Activated CD8-positive, alpha-beta memory T cell treated with anti-CD3 and anti-CD28 coated beads for 48 hours (primary cell): ENCODE measurements around the gene DNAJC7.
"Not testable (repeated sequence)": the region's sequence is repeated elsewhere in the genome, so short reads cannot be mapped to it uniquely, and the experiment has no call there.

Source experiments
- DNase-seq, 3 experiments: peaks; one replicate each; pipeline ENCODE4 v3.0.0-alpha.2; 2020; ENCODE audit warnings: low read depth in 2 of 3, low spot score in 2 of 3

DNAJC7 gene

GRCh38 chr17:42042598-42043319 lies 25.5 kb upstream of the DNAJC7 start:
- no peak for DNase-seq

DNA sequence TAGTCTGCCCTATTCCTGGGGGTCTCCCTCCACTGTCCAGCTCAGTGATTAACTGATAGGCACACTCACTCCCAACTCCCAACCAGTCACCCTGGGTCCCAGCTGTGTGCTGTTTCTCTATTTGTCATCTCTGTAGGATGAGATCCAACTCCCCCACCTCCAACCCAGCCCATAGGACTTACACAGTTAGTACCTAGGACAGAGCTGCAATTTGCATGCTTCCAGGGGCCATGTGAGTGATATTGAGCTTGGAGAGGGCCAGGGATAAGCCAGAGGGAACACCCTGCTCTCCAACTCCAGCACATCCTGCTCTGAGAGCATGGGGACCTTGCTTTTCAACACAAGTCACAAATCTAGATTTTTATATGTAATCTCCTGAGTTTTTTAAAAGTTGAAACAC lies 24.4 kb upstream of the DNAJC7 start:
- DNase-seq: no peak

GRCh38 chr17:42040818-42041217 lies 23.6 kb upstream of the DNAJC7 start:
- DNase-seq: no peak

DNA sequence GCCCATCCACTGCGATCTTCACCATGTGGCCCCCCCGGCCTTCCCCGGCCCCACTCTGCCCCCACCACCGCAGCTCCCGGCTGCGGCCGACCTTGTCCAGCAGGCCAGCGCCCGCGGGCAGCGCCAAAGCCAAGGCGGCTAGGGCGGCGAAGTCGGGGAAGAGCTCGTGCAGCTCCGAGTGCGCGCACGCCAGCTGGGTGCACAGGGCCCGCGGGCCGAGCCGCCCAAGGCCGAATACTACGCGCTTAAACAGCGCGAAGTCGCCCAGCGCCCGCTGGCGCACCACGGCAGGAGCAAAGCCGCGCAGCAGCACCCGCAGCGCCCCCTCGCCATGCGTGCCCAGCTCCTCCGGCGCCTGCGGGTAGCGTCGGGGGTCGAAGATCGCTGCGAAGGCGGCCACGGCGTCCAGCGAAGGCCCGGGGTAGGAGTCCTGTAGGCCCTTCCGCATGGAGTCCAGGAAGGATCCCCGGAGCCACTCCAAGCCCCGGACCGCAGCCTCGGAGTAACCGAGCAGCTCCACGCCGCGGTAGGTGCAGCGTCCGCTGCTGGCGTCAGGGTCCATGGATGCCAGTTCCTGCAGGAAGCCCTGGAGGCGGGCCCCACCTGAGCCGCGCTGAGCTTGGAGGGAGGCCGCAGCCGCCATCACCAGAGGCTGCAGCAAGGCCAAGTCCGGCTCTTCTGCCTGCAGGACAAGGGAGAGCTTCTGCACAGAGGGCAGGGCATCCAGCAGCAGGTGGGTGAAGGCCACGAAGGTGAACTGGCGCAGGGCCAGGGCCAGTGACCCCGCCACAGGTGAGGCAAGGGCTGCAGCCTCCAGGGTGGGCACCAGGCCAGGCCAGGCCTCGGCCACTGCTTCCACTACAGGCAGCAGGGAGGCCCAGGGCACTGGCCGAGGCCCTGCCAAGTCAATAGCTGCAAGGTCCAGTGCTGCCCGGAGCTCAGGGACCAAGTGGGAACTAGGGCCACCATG lies 22.8 kb upstream of the DNAJC7 start:
- DNase-seq: no peak

GRCh38 chr17:42038221-42038973 lies 21.2 kb upstream of the DNAJC7 start:
- no peak for DNase-seq

- no peak for DNase-seq
These were observed 16.8 kb upstream of the DNAJC7 start for GRCh38 chr17:42034059-42034458.

- no peak for DNase-seq
These were observed 14.3 kb upstream of the DNAJC7 start for GRCh38 chr17:42031584-42031983.

- DNase-seq: no peak
These were observed 11.5 kb upstream of the DNAJC7 start for GRCh38 chr17:42028791-42029127.

- DNase-seq: no peak
These were observed 10.9 kb upstream of the DNAJC7 start for GRCh38 chr17:42027961-42028790.

DNA sequence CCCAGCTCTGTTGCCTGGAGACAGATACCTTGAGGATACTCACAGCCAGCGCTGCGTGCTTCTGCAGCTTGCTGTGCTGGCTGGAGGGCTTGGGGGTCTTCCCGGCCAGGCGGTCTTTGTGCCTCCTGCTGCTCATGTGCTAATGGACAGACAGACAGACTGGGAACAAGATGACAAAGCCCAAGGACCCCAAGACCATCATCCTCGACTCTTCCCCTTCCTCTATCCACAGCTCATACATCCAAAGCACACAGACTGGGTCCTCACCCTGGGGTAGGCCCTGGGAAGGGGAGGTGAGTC lies 10.3 kb upstream of the DNAJC7 start:
- DNase-seq: no peak

GRCh38 chr17:42026857-42027589 lies 9.8 kb upstream of the DNAJC7 start:
- no peak for DNase-seq

DNA sequence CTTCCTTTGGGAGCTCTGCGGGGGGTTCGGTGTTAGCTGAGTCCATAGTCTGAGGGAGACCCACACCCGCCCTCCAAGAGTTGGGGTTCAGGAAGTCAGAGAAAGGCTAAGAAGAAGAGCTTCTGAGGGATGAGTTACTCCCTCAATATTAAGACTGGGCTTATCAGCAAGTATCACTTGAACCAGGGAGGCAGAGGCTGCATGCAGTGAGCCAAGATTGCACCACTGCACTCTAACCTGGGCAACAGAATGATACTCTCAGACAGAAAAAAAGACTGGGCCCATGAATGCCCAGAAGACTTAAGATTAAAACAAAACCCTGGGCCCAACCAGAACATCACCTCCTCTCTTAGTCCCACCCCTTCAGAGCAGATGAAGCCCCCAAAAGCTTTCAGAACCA lies 8.7 kb upstream of the DNAJC7 start:
- DNase-seq: no peak

DNA sequence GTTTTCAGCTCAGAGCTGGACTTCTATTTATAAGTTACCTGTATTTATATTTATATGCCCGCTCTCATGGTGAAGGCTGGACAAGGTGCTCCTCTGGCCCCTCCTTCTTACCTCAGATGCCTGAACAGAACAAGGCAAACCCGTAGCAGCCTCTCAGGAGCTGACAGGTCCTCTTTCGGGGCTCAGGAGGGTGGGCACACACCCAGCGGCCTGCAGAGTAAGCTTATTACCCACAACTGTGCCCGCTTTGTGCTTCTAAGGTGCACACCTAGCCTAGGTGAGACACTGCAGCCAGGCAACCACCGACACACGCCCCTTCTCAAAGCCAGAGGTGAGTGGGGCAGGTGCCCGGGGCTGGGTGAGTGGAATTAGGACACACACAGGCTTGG lies 7.9 kb upstream of the DNAJC7 start:
- no peak for DNase-seq

- no peak for DNase-seq
These were observed 6.5 kb upstream of the DNAJC7 start for GRCh38 chr17:42023524-42024349.

DNA sequence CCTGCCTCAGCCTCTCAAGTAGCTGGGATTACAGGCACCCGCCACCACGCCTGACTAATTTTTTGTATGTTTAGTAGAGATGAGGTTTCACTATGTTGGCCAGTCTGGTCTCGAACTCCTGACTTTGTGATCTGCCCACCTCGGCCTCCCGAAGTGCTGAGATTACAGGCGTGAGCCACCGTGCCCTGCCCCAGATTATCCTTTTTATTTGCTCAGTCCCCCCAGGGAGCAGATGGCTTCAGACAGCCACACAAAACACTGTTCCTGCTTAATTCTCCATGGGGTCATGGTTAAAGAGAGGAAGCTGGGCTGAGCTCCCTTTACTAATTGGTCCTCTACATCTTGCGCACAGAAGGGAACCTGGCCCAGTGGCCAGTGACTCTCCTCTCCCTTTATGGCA lies 3.6 kb upstream of the DNAJC7 start:
- DNase-seq: not testable (repeated sequence)

- peak; percentile 80 to 87 (median 85) for DNase-seq
These were observed 2.5 kb upstream of the DNAJC7 start, which contains the start of gene NKIRAS2 for GRCh38 chr17:42019509-42020404. Gene NKIRAS2, plus strand, starts transcription at chr17:42020090. Its CDS starts 1,488 bp downstream, at chr17:42021578.

DNA sequence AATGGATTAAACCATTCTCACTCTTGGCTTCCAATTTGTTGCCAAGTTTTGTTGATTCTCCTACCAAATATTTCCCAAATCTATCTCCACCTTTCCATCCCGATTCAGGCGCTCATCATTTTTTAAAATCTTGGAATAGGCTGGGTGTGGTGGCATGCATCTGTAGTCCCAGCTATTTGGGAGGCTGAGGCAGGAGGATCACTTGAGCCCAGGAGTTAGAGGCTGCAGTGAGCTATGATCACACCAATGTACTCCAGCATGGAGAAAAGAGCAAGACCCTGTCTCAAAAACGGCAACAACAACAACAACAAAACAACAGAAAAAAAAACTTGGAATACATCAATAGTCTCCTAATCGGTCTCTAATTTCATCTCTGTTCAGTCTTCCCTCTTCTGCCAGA lies 1.7 kb upstream of the DNAJC7 start:
- DNase-seq: no peak

GRCh38 chr17:42018339-42018738 lies 1.1 kb upstream of the DNAJC7 start:
- no peak for DNase-seq
